Amygdala (tissue), 56 donors: Measurements from ENCODE around the gene PRR3.

Experiments
- DNase-seq, 56 donors: peaks; one replicate each; lab custom pipeline; 2025; lab: John Stamatoyannopoulos, UW

Gene PRR3

DNA sequence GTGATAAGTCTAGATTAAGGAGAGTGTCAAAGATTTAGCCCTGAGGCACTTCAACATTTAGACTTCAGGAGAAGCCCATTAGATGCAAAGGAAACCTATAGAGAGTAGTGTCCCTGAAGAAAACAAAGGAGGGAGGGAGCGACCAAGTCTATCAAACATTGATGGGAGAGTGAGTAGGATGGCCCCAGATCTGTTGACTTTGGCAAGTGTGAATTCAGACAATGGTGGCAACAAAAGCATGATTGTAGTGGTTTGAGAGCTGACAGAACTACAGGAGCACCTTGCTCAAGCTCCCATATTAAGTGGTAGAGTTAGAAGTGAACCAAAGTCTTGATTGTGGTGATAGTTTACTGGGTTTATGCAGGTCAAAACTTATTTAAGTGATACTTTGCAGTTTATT lies 13.2 kb downstream of the PRR3 start:
- DNase-seq = no peak

DNA sequence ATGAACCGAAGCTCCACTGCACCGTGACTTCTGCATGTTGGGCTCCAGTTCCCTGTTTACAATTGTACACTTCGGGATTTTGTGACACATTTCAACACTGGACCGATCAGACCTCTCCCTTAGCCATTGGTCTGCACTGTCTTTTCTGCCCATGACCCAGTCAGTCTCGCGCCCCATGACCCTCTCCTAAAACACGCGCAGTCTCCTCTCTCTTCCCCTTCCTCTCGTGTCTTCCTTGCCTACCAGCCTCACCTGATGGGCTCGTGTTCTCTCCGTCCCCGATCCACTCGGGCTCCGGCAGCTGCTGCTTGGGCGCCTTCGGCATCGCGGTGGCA lies 13.6 kb downstream of the PRR3 start:
- DNase-seq = peak in 8 of 56 donors; percentile 31 to 73 (median 47)

DNA sequence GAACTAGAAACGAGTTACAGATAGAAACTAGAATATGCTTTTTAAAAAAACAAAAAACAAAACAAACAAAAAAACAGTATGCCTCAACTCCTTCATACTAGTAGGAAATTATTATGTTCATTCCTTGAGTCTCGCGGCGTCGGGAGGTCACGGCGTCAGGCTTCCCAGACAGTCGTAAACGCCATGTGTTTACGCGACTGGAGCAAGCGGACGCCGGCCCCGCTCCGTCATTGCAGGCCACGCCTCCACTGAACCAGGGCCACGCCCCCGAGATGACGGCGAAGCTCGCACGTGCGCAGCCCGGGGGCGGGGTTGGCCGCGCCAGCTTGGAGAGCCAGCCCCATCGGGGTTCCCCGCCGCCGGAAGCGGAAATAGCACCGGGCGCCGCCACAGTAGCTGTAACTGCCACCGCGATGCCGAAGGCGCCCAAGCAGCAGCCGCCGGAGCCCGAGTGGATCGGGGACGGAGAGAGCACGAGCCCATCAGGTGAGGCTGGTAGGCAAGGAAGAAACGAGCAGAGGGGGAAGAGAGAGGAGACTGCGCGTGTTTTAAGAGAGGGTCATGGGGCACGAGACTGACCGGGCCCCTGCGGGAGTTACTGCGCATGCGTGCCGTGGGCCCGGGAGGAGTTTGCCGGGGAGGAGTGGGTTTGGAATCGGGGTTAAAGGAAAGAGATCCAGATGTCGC lies 14.1 kb downstream of the PRR3 start, which contains the start of gene ABCF1:
ABCF1 (plus strand) TSS at position 368 of the 687 bp plus-strand sequence; CDS start at position 414, 46 bp downstream.
- peak; percentile 51 to 100 (median 95) for DNase-seq

DNA sequence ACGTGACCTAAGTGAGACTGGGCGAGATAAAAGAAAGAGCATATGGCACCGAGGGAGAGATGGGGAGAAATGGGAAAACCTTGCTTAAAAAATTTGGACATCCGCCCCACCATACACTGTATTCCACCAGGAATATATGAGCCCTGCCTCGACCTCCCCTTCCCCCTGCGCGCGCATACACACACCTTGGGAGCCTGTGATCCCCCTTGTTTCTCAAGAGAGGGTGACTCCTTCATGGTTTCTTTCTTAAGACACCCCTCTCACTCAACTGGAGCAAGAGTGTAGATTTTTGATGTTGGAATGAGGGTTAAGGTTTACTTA lies 14.6 kb downstream of the PRR3 start:
- DNase-seq = peak in 1 of 56 donors; percentile 37

DNA sequence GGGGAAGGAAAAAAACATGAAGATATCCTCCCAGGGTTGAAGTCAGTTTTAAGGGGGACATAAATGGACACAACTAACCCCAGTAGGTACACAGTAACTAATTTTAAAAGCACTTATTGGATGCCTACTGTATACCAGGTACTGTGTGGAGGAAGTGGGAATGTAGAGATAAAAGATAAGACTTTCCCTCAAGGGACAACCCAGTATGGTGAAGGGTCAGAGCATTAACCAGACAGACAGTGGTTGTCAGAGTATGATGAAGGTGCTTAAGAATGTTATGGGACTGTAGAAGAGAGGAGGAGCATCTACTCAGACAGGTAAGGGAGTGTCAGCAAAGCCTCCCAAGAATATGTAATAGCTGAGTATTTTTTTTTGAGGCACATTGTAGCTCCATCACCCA lies 15.1 kb downstream of the PRR3 start:
- DNase-seq = no peak

DNA sequence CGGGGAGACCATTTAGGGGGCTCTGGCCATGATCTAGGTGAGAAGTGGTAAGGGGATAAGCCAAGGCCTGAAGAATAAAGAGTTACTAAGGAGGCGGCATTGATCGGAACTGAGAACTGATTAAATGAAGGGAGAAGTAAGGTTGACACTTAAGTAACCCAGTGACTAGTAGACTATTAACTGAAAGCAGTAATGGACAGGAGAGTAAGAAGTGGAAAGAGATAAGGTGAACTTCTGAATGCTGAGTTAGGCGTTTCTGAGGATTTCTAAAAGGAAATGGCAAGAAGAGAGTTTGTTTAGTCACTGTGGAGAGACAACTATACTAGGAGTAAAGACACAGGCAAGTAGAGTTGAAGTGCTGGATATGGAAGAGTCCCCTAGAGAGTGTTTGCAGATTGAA lies 16.0 kb downstream of the PRR3 start:
- DNase-seq = no peak

DNA sequence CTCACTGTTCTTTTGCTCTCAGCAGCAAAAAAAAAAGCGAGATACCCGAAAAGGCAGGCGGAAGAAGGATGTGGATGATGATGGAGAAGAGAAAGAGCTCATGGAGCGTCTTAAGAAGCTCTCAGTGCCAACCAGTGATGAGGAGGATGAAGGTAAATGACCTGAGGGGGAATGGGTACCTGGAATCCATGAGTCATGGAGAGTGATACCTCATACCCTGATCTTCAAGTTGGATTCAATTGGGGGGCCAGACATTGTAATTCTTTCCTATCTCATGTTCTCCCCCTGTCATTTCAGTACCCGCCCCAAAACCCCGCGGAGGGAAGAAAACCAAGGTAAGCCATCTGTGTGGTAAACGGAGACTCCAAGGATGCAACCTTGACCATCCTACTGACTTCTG lies 21.0 kb downstream of the PRR3 start:
- no peak for DNase-seq

DNA sequence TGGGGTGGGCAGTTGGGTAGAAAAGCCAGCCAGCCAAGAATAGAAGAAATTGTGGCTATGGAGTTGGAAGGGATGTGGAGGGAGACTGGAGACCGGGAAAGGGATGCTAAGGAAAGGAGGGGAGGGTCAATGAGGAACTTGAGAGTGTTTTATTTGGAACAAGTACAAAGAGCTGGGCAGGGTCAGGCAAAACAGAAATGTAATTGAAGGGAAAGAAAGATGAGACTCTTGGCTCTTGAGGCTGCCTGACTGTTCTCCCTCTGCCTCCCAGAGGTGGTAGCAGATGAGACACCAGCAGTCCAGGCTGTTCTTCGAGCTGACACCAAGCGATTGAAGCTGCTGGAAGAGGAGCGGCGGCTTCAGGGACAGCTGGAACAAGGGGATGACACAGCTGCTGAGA lies 26.8 kb downstream of the PRR3 start:
- no peak for DNase-seq

DNA sequence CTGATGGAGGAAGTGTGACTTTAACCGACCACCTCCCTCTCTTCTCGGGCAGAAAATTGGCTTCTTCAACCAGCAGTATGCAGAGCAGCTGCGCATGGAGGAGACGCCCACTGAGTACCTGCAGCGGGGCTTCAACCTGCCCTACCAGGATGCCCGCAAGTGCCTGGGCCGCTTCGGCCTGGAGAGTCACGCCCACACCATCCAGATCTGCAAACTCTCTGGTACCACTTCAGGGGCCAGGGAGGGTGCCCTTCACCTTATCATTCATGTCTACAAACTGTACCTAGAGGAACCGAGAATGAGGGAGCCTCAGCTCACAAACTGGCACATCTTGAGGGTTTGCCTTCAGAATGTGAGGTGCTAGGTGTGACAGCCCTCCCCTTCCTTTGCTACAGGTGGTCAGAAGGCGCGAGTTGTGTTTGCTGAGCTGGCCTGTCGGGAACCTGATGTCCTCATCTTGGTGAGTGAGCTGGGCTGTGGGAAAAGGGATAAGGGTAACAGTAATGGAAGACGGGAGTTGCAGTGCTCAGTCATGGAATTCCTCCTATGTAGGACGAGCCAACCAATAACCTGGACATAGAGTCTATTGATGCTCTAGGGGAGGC lies 32.8 kb downstream of the PRR3 start:
- no peak for DNase-seq

DNA sequence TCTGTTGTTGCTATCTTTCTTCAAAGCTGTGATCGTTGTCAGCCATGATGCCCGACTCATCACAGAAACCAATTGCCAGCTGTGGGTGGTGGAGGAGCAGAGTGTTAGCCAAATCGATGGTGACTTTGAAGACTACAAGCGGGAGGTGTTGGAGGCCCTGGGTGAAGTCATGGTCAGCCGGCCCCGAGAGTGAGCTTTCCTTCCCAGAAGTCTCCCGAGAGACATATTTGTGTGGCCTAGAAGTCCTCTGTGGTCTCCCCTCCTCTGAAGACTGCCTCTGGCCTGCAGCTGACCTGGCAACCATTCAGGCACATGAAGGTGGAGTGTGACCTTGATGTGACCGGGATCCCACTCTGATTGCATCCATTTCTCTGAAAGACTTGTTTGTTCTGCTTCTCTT lies 33.4 kb downstream of the PRR3 start:
- no peak for DNase-seq

DNA sequence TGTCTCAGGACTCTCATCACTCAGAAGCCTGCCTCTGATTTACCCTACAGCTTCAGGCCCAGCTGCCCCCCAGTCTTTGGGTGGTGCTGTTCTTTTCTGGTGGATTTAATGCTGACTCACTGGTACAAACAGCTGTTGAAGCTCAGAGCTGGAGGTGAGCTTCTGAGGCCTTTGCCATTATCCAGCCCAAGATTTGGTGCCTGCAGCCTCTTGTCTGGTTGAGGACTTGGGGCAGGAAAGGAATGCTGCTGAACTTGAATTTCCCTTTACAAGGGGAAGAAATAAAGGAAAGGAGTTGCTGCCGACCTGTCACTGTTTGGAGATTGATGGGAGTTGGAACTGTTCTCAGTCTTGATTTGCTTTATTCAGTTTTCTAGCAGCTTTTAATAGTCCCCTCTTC lies 33.9 kb downstream of the PRR3 start:
- no peak for DNase-seq

DNA sequence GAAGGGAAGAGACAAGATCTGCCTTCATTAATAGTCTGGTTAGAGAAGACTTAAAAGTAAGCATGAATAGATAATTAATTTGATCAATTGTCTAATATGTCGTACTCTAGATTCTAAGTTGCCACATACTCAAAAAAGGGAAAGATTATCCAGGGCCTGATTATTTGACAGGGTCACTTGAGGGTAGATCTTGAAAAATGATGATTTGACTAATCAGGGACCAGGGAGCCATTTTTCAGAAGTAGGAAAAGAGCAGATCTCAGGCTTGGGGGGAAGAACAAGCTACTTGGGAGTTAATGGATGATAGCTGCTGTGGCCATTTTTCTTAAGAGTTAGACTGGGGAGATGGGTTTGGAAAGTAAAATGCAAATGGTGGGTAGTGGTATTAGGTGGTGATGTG lies 35.2 kb downstream of the PRR3 start:
- DNase-seq = no peak

DNA sequence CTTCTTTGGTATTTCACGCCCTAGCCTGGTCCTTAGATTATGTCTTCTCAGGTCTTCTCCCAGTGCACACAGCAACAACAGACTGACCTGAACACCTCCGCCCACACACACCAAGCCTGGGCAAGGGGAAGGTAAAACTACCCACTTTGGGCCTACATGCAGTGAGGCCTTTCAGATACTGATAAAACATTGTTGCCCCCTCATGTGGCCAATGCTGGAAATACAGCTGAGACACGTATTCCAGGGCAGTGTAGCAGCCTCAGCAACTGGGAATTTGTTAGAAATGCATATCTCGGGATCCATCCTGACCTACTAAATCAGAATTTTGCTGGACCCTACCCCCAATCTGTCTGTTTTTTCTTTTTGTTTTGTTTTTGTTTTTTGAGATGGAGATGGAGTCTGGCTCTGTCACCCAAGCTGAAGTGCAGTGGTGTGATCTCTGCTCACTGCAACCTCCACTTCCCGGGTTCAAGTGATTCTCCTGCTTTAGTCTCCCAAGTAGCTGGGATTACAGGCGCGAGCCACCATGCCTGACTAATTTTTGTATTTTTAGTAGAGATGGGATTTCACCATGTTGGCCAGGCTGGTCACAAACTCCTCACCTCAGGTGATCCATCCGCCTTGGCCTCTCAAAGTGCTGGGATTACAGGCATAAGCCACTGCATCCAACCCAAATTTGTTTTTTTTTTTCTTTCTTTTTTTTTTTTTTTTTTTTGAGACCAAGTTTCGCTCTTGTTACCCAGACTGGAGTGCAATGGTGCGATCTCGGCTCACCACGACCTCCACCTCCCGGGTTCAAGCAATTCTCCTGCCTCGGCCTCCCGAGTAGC lies 40.4 kb downstream of the PRR3 start:
- DNase-seq = peak in 41 of 56 donors; percentile 1 to 88 (median 39)

DNA sequence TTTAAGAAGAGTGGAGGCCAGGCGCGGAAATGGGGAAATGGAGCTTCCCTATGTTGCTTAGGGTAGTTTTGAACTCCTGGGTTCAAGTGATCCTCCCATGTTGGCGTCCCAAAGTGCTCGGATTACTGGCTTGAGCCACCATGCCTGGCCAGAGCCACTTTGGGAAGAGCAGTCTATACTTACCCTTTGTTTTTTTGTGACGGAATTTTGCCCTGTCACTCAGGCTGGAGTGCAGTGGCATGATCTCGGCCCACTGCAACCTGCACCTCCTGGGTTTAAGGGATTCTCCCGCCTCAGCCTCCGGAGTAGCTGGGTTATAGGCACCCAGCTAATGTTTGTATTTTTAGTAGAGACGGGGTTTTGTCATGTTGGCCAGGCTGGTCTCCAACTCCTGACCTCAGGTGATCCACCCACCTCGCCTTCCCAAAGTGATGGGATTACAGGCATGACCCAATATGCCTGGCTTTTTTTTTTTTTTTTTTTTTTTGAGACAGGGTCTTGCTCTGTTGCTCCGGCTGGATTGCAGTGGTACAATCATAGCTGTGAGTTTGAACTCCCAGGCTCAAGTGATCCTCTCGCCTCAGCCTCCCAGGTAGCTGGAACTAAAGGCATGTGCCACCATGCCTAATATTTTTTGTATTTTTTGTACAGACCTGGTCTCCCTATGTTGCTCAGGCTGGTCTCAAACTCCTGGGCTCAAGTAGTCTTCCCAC lies 42.0 kb downstream of the PRR3 start:
- DNase-seq = no peak

DNA sequence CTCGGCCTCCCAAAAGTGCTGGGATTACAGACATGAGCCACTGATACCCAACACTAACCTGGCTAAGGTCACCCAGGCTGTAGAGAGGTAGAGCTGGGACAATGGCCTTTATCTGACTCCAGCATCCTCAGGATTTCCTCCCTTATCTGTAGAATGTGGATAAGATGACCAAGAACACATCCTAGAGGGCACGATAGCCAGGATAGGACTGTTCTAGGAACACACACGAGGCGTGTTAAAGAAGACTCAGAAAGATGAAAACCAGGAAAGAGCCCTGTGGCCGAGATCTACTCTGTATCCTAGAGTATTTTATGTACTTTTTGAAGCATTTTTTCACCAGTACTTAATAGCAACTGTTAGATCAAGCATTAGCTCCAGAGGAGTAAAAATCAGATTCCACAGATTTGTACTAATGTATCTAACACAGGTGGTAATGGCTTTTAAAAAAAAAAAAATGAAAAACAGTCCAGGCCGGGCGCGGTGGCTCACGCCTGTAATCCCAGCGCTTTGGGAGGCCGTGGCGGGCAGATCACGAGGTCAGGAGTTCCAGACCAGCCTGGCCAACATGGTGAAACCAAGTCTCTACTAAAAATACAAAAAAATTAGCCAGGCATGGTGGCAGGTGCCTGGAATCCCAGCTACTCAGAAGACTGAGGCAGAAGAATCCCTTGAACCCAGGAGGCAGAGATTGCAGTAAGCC lies 42.7 kb downstream of the PRR3 start:
- no peak for DNase-seq

DNA sequence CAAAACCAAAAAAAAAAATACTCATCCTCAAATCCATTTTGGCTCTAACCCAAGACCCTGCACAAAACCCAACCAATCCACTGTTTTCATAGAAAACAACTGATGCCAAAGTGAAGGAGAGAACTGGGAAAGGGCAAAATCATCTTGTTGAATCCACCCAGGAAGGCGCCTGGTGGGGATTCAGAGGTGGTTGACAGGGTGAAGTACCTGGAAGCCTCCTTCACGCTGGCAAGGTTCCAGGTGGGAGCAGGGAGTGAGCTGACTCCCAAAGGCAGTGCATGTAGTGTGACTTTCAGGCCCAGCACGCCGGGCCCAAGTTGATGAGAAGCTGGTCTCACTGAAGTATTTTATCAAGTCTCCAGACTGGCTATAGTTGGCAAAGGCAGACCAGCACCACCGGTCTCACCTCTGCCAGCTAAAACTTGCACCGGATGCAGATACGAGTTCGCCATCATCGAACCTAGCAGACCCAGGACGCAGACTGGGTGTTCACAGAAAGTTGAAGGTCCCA lies 43.4 kb downstream of the PRR3 start:
- peak in 10 of 56 donors; percentile 3 to 26 (median 14) for DNase-seq

DNA sequence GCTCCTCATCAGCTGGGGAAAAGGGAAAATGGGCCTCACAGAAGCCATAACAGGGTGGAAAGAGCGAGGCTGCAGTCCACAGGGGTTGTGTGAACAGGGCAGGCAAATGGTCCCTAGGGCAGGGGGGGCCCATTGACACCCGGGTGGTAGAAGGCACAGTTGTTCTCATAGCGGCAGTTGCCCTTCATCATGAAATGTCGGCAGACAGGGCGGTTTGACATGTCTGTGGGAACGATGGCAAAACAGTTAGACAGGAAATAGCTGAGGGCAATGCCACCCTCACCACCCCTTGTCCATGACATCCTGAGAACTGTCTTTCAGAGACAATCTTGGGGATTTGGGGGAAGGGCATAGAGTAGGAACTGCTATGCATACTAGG lies 44.3 kb downstream of the PRR3 start:
- DNase-seq = no peak

DNA sequence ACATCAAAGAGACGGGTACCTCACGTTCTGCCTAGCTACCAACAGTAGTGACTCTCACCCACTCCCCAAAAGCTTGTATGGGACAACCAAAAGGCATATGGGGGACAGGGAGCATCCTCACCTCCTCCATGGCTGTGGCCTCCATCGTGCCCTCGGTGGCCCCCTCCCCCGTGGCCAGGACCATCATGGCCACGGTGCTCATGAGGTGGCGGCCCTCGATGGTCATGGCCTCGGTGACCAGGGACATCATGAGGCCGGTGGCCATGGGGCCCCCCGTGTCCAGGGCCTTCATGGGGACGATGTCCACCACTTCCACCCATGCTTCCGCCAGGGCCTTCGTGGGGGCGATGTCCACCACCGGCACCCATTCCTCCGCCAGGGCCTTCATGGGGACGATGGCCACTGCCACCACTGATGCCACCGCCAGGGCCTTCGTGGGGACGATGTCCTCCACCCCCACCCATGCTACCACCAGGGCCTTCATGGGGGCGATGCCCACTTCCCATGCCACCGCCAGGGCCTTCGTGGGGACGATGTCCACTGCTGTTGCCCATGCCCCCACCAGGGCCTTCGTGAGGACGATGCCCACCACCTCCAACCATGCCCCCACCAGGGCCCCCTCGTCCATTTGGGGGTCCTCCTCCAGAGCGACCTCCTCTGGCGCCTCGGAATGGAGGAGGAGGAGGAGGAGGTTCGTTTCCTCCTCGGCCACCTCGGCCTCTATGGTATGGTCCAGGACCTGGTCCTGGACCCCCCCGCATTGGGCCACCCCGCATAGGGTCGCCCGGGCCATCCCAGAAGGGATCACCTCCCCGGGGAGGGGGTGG lies 44.9 kb downstream of the PRR3 start:
- peak in 1 of 56 donors; percentile 14 for DNase-seq

DNA sequence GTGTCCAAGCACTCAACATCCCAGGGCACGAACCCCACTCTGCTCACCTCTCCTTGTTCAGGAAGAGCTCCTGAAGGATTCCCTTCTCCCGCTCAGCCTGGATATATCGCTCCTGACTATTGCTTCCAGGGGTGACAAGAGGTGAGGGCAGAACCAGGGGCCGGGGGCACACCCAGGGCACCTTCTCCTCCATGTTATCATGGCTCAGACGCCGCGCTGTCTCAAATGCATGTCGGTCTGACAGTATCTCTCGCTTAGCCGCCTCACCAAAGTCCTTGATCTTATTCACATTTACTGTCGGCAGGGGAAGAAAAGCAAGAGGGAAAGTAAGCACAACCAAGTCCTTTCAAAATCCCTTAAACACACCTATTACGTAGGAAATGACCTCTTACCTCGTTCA lies 46.9 kb downstream of the PRR3 start:
- no peak for DNase-seq
